GM19463 (cell line): ENCODE results near the gene SPDYE1.
"Not testable (repeated sequence)": the region's sequence is repeated elsewhere in the genome, so short reads cannot be mapped to it uniquely, and the experiment has no call there.

Source experiments
- ATAC-seq: cut with Tn5 transposase; IDR thresholded peaks from one replicate; pipeline ENCODE4 v1.9.1; 2021; ENCODE audit warnings: mild to moderate bottlenecking, moderate library complexity; ENCODE audit not compliant: unreplicated experiment

SPDYE1 gene

GRCh38 chr7:43997532-43997931 is at the start of gene SPDYE1:
Gene SPDYE1 (plus strand): TSS chr7:43997897. CDS start chr7:43999950, 2,053 bp downstream.
- ATAC-seq, result not testable (repeated sequence)

GRCh38 chr7:43952028-43952427 is 45.7 kb upstream of the SPDYE1 start:
- no peak for ATAC-seq

GRCh38 chr7:43953071-43953470 is 44.6 kb upstream of the SPDYE1 start:
- ATAC-seq, result no peak

GRCh38 chr7:43954524-43955228 is 43.0 kb upstream of the SPDYE1 start:
- ATAC-seq, result peak; percentile 61

- ATAC-seq, result no peak
Observed at GRCh38 chr7:43956027-43956426, 41.7 kb upstream of the SPDYE1 start.

GRCh38 chr7:43960933-43961332 is 36.8 kb upstream of the SPDYE1 start:
- ATAC-seq, result no peak

GRCh38 chr7:43966392-43966791 is 31.3 kb upstream of the SPDYE1 start:
- ATAC-seq, result not testable (repeated sequence)

GRCh38 chr7:43968172-43969040 is 29.3 kb upstream of the SPDYE1 start:
- not testable (repeated sequence) for ATAC-seq

GRCh38 chr7:43969586-43969985 is 28.1 kb upstream of the SPDYE1 start:
- ATAC-seq, result not testable (repeated sequence)

GRCh38 chr7:43970698-43971097 is 27.0 kb upstream of the SPDYE1 start:
- not testable (repeated sequence) for ATAC-seq

GRCh38 chr7:43974033-43974573 is 23.6 kb upstream of the SPDYE1 start:
- not testable (repeated sequence) for ATAC-seq

- ATAC-seq, result not testable (repeated sequence)
Observed at GRCh38 chr7:43974725-43975482, 22.8 kb upstream of the SPDYE1 start.

- no peak for ATAC-seq
Observed at GRCh38 chr7:43977525-43977924, 20.2 kb upstream of the SPDYE1 start.

- ATAC-seq, result not testable (repeated sequence)
Observed at GRCh38 chr7:43978102-43978501, 19.6 kb upstream of the SPDYE1 start.

- ATAC-seq, result not testable (repeated sequence)
Observed at GRCh38 chr7:43982848-43983247, 14.8 kb upstream of the SPDYE1 start.

GRCh38 chr7:43983736-43984135 is 14.0 kb upstream of the SPDYE1 start:
- ATAC-seq, result not testable (repeated sequence)

GRCh38 chr7:43985904-43986864 is 11.5 kb upstream of the SPDYE1 start:
- ATAC-seq, result peak; percentile 84

- not testable (repeated sequence) for ATAC-seq
Observed at GRCh38 chr7:43987476-43987875, 10.2 kb upstream of the SPDYE1 start.

GRCh38 chr7:43990011-43990585 is 7.6 kb upstream of the SPDYE1 start:
- not testable (repeated sequence) for ATAC-seq
